Pancreas (tissue), 10 donors: ENCODE results near the gene OR12D3. TPM values are rescaled to one million over a fixed set of nuclear protein-coding genes. Genes with fewer than 3 reads are reported as not detected.

Source experiments
- ATAC-seq, 4 donors: fragments of 200-7000 bp; cut with Tn5 transposase; one replicate each; pipeline versions ENCODE4 v1.8.0 to v1.9.1; 2020; ENCODE audit warnings: mild to moderate bottlenecking in 4 of 4, moderate library complexity in 4 of 4
- DNase-seq, 6 donors: peaks; one replicate each; pipeline ENCODE4 v3.0.0-alpha.2; 2020
- FAIRE-seq: peaks from 2 replicates; lab custom pipeline; 2012; peaks lifted over from hg19 to GRCh38; lab: Jason Lieb, UNC
- H3K27ac ChIP-seq, 4 donors: fragments of 200-600 bp; sonication (generic); 1 replicate in 3 of 4; 2 replicates in 1 of 4; pipeline versions ENCODE4 v1.5.0 to v1.8.0; 2020
- H3K27me3 ChIP-seq, 4 donors: fragments of 200-600 bp; one replicate each; pipeline ENCODE4 v1.8.0; 2021
- H3K36me3 ChIP-seq, 3 donors: fragments of 200-600 bp; sonication (generic) in 1 of 3; one replicate each; pipeline versions ENCODE4 v1.5.0 to v1.8.0; 2020 to 2021
- H3K4me1 ChIP-seq, 3 donors: fragments of 200-600 bp; one replicate each; pipeline ENCODE4 v1.8.0; 2021
- H3K4me3 ChIP-seq, 4 donors: fragments of 200-600 bp; sonication (generic) in 2 of 4; one replicate each; pipeline versions ENCODE4 v1.5.0 to v1.8.0; 2020 to 2021
- H3K9me3 ChIP-seq, 4 donors: fragments of 200-600 bp; one replicate each; pipeline ENCODE4 v1.8.0; 2021
- CTCF ChIP-seq, 4 donors: fragments of 200-600 bp; sonication (generic) in 3 of 4; IDR thresholded peaks; one replicate each; pipeline versions ENCODE4 v1.5.0 to v1.8.0; 2021; ENCODE audit warnings: antibody characterized with exemption in 4 of 4
- WGBS, 2 donors: extraction: QIAGEN DNeasy Blood & Tissue Kit; methylation state at CpG; one replicate each; pipeline ENCODE4 v1.1.7; 2013; 5-methylcytosine and 5-hydroxymethylcytosine counted together
- intact Hi-C, 3 donors: fragments of 100-400 bp; cut with DNase I; formaldehyde crosslinking; loops; one replicate each; pipeline versions ENCODE4 v1.11.1 to v1.14.2; 2022
- polyA plus RNA-seq, 2 donors: library from polyadenylated mRNA; stranded (reverse); fragments of 200-250 nt; gene quantifications; one replicate each; pipeline ENCODE4 v1.2.3, GENCODE V29; 2013
- total RNA-seq, 6 donors: library from RNA; stranded (reverse); fragmentation: NEBNext Ultra II Directional in 4 of 6; extraction: Animal tissue kit (Norgen Biotek cat#: 25700) in 4 of 6; gene quantifications; one replicate each; pipeline versions ENCODE4 v1.2.1 to v1.2.4, GENCODE V29; 2021 to 2023
- donor health status: healthy with polysubstance abuse.
- donor health status: DM: no; HTN: no; CAD: no; lungs with moderate emphysema.
- donor health status: DM: no; HTN: no; CAD: no.
- donor health status: control.
- donor health status: control.
- donor health status: Bipolar disorder and iron deficiency.
- donor health status: DM: yes; HTN: yes; CAD: no.
- donor health status: DM: no; HTN: no; CAD: no.
- donor health status: DM: no; HTN: no; CAD: no.
- donor health status: DM: yes; HTN: yes; CAD: no.

The OR12D3 gene
- total and polyA plus RNA-seq, 8 donors, result not detected

- Histone ChIP-seq H3K4me3 (no peak overlapping the region), H3K4me1 (no peaks in the 10 kb centered on the region), H3K9me3 (no peaks in the 10 kb centered on the region), H3K36me3 (no peaks in the 10 kb centered on the region), H3K27me3 (no peaks in the 10 kb centered on the region), H3K27ac (no peak overlapping the region)
- no peak for FAIRE-seq
- 83 to 91% methylated on average over 1 of the region's 1 CpG for WGBS, 2 donors
- TF ChIP-seq CTCF (IDR thresholded peaks at IDR 0.05), result no peak
- intact Hi-C loops, result no loop called here
- DNase-seq, result no peak
- no peak for ATAC-seq
These were observed 28.7 kb upstream of the OR12D3 start for GRCh38 chr6:29403801-29404200.

- no peaks in the 10 kb centered on the region for H3K36me3 ChIP-seq
- no peaks in the 10 kb centered on the region for H3K9me3 ChIP-seq
- no peak for FAIRE-seq
- DNase-seq, result no peak
- no peaks in the 10 kb centered on the region for H3K27me3 ChIP-seq
- no peak overlapping the region for H3K4me3 ChIP-seq
- H3K27ac ChIP-seq, result no peak overlapping the region
- intact Hi-C loops, result no loop called here
- TF ChIP-seq CTCF (IDR thresholded peaks at IDR 0.05), result no peak
- no peak for ATAC-seq
- no peaks in the 10 kb centered on the region for H3K4me1 ChIP-seq
- WGBS, 2 donors, result 35 to 57% methylated on average over 2 of the region's 2 CpGs
These were observed 24.4 kb upstream of the OR12D3 start for GRCh38 chr6:29399525-29399924.

GRCh38 chr6:29395331-29395730 lies 20.2 kb upstream of the OR12D3 start, which contains the start of gene OR12D2:
Gene OR12D2, plus strand, starts transcription at chr6:29395631. Its CDS starts 1,069 bp downstream, at chr6:29396700.
- Histone ChIP-seq H3K9me3 (no peaks in the 10 kb centered on the region), H3K4me1 (no peaks in the 10 kb centered on the region), H3K27ac (no peak within 1 kb of the TSS), H3K27me3 (peaks cover 0 to 4% (median 2%) of the 10 kb centered on the region in 4 donors), H3K4me3 (no peak within 1 kb of the TSS), H3K36me3 (no peaks in the 10 kb centered on the region)
- no peak for FAIRE-seq
- no peak for TF ChIP-seq CTCF (IDR thresholded peaks at IDR 0.05)
- no peak for ATAC-seq
- intact Hi-C loops, result no loop called here
- DNase-seq, result no peak

- Histone ChIP-seq H3K4me3 (no peak overlapping the region), H3K4me1 (no peaks in the 10 kb centered on the region), H3K36me3 (no peaks in the 10 kb centered on the region), H3K9me3 (no peaks in the 10 kb centered on the region), H3K27ac (no peak overlapping the region), H3K27me3 (peaks cover 0 to 6% (median 2%) of the 10 kb centered on the region in 4 donors)
- DNase-seq (no peak), FAIRE-seq (no peak), ATAC-seq (no peak)
- WGBS, 2 donors, result 28 to 61% methylated on average over 4 of the region's 4 CpGs
- TF ChIP-seq CTCF (IDR thresholded peaks at IDR 0.05), result no peak
- intact Hi-C loops, result no loop called here
These were observed 13.4 kb upstream of the OR12D3 start for GRCh38 chr6:29388533-29388932.

- Histone ChIP-seq H3K27me3 (peaks cover 0 to 3% (median 0%) of the 10 kb centered on the region in 4 donors), H3K9me3 (no peaks in the 10 kb centered on the region), H3K27ac (no peak overlapping the region), H3K36me3 (no peaks in the 10 kb centered on the region), H3K4me1 (no peaks in the 10 kb centered on the region), H3K4me3 (no peak overlapping the region)
- FAIRE-seq (no peak), DNase-seq (no peak), ATAC-seq (peak in 1 of 4 donors; percentile 57)
- intact Hi-C loops, result no loop called here
- TF ChIP-seq CTCF (IDR thresholded peaks at IDR 0.05), result no peak
These were observed 912 bp upstream of the OR12D3 start for GRCh38 chr6:29376003-29376402.
